AG20443 (cell line): Measurements from ENCODE around the gene HAUS8.
A peak's percentile ranks its signal among the peaks of the same experiment; 100 is the strongest.
"Not testable (repeated sequence)": the region's sequence is repeated elsewhere in the genome, so short reads cannot be mapped to it uniquely, and the experiment has no call there.

Experiments
- DNase-seq: peaks from one replicate; pipeline ENCODE4 v3.0.0; 2012; ENCODE audit warnings: low spot score, mixed read lengths

Gene HAUS8

DNA sequence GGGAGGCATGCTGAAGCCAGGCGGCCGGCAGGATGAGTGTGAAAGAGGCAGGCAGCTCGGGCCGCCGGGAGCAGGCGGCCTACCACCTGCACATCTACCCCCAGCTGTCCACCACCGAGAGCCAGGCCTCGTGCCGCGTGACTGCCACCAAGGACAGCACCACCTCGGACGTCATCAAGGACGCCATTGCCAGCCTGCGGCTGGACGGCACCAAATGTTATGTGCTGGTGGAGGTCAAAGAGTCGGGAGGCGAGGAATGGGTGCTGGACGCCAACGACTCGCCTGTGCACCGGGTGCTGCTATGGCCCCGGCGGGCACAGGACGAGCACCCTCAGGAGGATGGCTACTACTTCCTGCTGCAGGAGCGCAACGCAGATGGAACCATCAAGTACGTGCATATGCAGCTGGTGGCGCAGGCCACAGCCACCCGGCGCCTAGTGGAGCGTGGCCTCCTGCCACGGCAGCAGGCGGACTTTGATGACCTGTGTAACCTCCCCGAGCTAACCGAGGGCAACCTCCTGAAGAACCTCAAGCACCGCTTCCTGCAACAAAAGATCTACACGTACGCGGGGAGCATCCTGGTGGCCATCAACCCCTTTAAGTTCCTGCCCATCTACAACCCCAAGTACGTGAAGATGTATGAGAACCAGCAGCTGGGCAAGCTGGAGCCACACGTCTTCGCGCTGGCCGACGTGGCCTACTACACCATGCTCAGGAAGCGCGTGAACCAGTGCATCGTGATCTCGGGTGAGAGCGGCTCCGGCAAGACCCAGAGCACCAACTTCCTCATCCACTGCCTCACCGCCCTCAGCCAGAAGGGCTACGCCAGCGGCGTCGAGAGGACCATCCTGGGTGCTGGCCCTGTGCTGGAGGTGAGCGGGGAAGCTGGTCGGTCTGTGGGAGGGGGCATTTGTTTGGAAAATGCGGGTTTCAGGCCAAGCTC, 26.7 kb upstream of the HAUS8 start:
- DNase-seq: no peak

DNA sequence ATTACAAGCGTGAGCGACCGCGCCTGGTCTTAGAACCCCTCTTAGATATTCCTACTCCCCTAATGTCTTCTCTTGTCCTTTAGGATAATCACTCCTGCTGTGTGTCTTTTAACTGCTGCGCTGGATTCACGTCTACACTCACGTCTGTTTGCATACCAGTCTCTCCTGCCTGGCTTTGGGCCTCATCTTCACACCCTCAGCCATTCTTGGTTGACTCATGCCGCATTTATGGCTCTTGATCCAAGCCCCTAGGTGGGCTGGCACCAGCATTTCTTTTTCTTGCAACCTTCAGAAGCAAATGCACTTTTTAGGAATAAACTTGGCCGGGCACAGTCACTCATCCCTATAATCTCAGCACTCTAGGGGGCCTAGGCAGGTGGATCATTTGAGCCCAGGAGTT, 23.1 kb upstream of the HAUS8 start:
- DNase-seq: no peak

DNA sequence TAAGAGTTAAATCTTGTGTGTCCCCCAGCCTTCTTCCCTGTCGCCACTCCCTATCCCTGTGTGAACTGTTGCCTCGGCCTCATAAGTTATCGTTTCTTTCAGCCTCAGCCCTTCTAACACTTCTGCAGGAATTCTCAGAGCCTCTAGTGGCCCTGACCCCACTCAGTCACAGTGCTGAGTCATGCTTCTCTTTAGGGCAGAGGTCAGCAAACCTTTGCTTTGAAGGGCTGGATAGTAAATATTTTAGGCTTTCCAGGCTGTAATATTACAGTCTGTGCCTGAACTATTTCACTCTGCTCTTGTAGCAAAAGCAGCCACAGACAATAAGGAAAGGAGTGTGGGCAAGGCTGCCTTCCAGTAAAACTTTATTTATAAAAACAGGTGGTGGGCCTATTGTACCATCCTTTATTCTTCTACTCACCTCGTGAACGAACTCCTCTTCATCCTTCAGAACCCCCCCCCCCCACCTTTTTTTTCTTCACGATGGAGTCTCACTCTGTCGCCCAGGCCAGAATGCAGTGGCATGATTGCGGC, 22.4 kb upstream of the HAUS8 start:
- peak; percentile 41 for DNase-seq

DNA sequence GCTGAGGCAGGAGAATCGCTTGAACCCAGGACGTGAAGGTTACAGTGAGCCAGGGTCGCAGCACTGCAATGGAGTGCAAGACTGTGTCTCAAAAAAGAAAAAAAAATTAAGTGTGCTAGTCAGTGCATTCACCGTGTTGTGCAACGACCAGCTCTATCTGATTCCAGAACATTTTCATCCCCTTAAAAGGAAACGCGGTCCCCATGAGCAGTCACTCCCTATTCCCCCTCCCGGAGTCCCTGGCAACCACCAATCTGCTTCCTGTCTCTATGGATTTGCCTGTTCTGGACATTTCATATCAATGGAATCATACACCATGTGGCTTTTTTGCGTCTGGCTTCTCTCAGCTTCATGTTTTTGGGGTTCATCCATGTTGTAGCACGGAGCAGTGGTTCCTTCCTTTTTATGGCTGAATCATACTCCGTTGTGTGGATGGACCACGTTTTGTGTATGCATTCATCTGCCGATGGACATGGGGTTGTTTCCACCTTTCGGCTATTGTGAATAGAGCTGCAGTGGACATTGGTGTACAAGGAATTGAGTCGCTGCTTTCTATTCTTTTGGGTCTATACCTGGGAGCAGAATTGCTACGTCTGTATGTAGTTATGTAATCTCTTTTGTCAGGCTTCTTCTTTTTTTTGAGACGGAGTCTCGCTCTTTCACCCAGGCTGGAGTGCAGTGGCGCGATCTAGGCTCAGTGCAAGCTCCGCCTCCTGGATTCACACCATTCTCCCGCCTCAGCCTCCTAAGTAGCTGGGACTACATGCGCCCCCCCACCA, 20.1 kb upstream of the HAUS8 start:
- DNase-seq: peak; percentile 59

DNA sequence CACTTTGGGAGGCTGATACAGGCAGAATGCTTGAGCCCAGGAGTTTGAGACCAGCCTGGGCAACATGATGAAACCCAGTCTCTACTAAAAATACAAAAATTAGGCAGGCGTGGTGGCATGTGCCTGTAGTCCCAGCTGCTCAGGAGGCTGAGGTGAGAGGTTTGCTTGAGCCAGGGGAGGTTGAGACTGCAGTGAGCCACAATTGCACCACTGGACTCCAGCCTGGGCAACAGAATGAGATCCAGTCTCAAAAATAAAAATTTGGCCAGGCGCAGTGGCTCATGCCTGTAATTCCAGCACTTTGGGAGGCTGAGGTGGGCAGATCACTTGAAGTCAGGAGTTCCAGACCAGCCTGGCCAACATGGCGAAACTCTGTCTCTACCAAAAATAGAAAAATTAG, 19.4 kb upstream of the HAUS8 start:
- DNase-seq: not testable (repeated sequence)

DNA sequence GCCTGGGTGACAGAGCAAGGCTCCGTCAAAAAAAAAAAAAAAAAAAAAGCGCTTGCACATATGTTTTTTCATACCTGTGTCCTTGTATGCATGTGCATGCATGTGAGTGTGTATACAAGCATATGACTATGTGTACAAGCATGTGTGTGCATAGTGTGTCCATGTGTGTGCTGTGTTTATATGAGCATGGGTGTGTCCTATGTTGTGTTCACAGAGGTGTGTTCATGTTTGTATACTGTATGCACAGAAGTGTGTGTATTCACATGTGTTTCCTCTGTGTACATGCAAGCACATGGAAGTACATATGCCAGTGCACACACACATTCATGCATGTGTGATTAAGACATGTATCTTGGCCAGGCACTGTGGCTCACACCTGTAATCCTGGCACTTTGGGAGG, 17.4 kb upstream of the HAUS8 start:
- DNase-seq: no peak

DNA sequence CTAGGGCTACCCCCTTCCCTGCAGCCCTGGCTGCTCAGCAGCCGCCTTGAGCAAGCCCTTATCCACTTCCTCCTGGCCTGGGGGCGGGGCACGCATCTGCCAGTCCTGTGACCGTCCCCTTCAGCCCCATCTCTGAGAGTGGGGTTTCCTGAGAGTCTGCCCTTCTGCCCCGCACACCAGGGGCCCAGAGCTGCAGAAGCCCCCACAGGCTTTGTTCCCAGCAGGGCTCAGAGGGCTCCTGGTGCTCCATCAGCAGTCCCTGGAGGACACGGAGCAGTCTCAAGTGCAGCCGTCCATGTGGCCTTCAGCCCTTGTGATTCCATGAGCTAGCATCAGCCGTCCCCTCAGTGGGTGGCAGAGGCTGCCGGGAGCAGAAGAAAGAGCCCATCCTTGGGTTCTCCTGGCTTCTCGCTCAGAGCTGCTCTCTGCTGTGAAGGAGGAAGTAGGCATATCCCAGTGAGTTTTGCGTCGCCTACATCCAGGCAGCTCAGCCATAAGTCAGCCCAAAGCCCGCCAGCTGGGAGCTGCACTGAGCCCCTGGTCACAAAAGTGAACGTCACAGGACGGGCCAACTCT, 16.6 kb upstream of the HAUS8 start:
- DNase-seq: no peak

DNA sequence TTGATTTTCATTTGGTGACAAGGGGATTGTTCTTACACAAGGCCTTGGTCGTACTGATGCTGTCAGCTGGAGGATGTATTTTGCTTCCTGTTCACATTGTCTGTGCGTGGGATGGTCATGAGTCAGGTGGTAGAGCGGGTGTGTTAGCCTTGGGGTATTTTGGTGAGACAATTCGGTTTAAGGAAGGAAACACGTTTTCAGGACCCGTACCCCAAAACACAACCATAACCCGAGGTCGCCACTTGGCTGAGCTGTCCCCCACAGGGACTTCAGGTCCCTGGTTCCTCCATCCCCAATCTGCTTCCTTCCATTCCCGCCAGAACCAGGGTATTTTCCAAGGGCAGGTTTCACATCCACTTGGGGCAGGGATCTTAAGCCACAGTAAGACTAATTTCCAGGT, 15.3 kb upstream of the HAUS8 start:
- DNase-seq: no peak

DNA sequence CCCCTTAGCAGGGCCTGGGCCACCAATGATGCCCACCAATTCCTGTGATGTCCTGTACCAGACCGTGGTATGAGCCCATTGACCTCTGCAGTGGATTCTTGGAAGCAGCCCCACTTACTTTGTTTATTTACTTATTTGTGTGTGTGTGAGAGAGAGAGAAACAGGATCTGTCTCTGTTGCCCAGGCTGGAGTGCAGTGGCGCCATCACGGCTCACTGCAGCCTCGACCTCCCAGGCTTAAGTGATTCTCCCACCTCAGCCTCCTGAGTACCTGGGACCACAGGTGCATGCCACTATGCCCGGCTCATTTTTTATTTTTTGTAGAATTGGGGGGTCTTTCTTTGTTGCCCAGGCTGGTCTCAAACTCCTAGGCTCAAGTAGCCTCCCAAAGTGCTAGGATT, 13.3 kb upstream of the HAUS8 start:
- DNase-seq: no peak

DNA sequence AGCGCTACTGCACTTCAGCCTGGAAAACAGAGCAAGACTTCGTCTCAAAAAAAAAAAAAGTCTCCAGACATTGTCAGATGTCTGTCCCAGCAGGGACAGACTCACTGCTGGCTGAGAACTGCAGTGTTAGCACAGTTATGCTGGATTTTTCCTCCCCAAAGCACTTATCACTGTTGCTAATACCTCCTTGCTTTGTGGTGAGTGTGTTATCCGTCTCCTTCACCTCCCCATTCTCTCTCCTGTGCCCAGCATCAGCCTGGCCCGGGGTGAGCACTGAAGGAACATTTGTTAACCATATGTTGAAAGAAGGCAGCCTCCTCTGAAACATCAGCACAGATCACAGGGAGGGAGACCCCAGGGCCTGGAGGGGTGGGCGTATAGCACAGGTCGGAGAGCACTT, 11.6 kb upstream of the HAUS8 start:
- no peak for DNase-seq

DNA sequence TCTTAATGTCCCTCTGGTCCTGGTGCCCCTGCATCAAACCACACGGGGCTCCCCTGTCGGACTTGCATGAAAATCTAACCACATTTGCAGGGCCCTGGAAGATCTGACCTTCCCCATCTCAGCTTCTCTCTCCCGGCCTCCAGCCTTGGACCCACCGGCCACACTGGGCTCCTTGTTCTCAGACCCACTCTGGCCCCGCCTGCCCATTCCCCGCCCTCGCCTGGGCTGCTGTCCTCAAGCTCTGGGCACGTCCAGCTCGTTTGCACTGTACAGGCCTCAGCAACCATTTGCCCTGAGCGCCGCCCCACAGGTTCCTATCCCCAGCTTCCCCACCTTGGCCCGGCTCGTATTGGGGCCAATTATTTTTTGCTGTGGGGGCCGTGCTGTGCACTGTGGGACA, 10.9 kb upstream of the HAUS8 start:
- no peak for DNase-seq

DNA sequence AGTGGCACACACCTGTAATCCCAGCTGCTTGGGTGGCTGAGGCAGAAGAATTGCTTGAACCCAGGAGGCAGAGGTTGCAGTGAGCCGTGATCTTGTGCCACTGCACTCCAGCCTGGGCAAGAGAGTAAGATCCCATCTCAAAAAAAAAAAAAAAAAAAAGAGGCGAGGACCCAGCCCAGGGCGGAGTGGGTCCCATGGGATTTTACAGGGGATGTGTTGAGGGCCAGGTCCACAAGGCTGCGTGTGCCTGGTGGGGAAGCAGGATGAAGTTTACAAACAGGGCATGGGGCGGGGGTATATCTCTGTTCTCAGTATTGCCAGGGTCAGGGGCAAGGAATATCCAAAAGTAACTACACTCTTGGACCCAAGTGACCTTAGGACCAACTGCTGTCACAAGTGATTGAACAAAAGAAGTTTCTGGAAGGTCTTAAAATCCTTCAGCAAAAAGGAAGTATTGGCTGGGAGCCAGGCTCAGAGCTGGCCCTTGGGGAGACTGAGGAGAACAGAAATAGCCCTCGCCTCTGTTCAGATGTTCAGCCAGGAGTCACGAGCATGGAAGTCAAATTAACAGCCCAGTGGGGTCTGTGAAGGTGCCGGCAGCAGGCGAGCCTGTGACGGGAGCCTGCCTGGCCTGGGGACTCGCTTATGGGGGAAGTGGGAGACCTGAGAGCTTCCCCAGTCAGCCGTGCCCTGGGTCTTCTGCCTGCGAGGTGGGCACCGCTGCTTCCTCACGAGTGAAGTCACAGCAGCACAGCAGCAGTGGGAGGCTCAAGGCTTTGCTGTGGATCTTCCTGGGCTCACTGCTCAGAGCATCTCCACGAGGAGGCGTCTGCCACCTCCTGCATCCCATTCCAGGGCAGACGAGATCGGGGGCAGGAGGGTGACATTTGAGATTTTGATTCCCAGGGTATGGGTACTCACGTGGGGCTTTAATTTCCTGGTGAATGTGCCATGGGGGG, 6.7 kb upstream of the HAUS8 start:
- no peak for DNase-seq

DNA sequence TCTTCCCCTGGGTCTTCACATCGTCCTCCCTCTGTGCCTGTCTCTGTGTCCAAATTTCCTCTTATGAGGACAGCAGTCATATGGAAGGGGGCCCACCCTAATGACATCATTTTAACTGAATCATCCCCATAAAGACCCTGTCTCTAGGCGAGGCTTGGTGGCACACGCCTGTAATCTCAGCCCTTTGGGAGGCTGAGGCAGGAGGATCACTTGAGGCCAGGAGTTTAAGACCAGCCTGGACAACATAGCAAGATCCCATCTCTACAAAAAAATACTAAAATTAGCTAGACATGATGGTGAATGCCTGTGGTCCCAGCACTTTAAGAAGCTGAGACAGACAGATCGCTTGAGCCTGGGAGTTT, 5.2 kb upstream of the HAUS8 start:
- no peak for DNase-seq

DNA sequence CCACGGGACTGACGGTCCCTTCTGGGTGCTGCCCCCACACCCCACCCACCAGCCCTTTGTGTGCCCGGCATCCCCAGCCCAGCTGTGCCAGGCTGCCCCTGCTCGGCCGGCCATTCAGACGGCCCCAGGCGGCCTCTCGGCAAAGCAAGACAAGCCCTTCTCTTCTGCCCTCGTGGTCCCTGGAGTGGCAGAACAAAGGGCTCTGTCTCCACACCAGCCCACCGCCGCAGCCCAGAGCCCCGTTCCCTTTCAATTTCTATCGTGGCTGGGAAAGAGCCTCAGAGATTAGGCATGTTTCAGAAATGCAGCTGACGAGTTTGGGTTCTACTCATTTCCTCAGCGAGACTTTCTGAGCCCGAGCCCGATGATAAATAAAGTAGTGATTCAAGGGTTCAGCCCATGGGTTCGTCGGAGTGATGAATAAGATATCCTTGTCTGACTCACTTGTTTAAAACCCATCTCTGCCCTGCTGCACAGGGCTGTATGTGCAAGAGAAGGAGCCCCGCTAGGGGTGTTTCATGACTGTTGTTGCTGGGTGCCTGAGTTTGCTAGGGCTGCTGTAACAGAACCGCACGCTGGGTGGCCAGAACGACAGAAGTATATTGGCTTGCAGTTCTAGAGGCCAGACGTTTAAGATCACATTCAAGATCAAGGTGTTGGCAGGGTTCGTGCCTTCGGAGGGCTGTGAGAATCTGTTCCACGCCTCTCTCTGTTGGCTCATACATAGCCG, 4.6 kb upstream of the HAUS8 start:
- DNase-seq: peak; percentile 92

DNA sequence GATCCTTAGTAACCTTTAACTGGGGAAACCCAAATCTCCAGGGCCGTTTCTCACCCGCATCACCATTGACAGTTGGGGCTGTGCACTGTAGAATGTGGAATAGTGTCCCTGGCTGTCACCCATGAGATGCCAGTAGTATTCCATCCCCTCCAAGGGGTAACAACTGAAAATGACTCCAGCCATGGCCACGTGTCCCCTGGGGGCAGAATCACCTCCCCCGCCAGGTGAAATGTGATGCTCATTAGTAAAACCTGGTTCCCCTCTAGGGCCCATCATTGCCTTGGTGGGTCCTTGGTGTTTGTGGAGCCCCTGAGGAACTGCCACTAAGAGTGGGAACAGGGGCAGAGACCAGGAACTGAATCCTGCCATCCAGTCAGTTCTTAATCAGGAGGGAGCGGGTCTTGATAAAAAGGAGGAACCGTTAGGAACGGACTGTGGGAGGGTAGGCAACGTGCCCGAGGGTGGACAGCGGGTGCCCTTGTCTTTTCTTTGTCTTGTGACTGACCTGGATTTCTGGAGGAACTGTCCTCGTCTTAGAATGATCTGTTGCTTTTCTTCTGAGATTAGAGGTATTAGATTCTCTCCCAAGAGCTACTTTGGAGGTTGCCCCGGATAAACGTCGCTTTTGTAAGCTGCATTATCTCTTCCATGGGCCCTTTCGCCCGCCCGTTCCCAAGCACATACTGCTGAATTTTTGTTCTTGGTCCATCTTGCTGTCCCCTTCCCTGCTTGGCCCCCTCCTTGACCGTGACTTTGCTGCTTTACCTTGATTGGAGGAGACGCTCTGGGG, 3.9 kb upstream of the HAUS8 start:
- no peak for DNase-seq

DNA sequence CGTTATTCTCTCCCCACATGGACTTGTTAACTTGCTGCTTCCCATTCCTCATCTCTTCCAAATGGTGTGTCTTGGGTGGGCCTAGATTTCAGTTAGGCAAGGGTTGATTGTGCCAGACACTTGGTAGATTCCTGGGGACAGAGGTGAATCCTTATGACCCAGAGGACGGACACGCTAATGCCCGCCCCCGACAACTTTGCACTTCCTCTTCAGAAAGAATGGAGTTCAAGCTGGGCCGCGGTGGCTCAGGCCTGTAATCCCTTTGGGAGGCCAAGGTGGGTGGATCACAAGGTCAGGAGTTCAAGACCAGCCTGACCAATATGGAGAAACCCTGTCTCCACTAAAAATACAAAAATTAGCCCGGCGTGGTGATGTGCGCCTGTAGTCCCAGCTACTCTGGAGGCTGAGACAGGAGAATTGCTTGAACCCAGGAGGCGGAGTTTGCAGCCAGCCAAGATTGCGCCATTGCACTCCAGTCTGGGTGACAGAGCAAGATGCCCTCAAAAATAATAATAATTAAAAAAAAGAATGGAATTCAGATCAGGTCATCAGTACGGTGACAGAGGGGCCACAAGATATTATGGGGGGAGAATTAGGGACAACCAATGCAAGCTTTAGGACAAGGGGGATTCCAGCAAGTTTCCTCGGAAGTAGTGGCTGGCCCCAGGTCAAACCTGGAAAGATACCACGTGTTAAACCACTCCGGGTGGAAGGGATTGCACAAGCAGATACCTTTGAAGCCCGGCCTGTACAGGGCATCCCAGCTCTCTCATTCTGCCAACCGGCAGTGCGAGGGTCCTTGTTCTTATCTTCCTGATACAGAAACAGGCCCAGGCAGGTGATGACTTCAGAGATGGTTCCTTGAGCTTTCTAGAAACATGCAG, 3.0 kb upstream of the HAUS8 start:
- no peak for DNase-seq

DNA sequence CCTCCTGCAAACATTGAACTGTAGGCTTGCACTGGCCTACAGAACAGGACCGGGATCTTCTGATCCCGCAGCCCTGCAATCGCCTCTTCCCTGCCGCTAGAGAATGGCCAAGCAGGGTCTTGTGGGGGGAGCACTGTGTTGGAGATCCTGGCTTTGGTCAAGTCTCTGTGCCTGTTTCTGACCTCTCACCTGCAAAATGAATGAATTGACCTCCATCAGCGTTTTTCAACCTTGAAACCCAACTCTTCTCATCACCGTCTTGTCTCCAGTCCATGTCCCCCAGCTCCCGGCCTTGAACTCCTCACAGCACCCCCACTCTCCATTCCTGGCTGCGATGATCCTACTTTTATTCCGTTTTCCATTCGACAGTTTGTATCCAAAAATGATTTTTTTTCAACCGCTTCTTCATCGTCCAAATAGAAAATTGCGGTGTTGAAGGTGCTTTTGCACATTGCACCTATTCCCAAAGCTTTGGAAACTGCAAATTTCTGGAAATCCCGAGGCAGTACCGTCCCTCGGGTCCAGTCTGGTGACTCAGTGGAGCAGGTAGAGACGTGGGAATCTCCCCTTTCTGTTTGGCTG, 2.3 kb upstream of the HAUS8 start:
- DNase-seq: no peak

DNA sequence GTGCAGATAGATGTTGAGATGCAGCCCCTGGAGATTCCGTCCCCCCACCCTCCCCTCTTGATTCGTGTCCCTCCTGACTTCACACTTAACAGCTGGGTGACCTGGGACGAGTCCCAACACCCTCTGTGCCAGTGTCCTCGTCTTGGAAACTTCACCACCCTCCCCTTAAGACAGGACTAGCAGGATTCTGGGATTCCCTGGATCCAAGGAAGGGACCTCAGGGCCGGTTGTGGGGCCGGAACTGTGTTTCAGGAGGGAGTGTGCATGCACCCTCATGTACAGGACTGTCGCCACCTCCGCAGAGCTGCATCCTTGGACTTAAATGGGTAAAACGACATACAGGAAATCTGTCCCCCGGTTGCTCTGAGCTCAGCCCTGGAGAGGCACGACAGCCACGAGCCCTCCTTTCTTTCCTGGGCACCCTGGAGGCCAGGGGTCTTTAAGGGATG, 1.3 kb upstream of the HAUS8 start:
- no peak for DNase-seq
